ENCODE results near the gene NDRG4.

GRCh38 chr16:58466396-58466795, 33.5 kb upstream of the NDRG4 start:
- TF ChIP-seq EZH2 (IDR thresholded peaks at IDR 0.05; ENCODE audit: borderline replicate concordance, insufficient read depth, low read length, poor library complexity, severe bottlenecking), result no peak
- no peak for TF ChIP-seq CTCF (IDR thresholded peaks at IDR 0.05; ENCODE audit: poor library complexity, severe bottlenecking)

Data from neural cell (in vitro differentiated cells).